GM18858 (cell line): ENCODE data around the gene CDK14.

Source experiments
- ATAC-seq: cut with Tn5 transposase; IDR thresholded peaks from one replicate; pipeline ENCODE4 v1.9.1; 2021; ENCODE audit not compliant: unreplicated experiment

CDK14 gene

DNA sequence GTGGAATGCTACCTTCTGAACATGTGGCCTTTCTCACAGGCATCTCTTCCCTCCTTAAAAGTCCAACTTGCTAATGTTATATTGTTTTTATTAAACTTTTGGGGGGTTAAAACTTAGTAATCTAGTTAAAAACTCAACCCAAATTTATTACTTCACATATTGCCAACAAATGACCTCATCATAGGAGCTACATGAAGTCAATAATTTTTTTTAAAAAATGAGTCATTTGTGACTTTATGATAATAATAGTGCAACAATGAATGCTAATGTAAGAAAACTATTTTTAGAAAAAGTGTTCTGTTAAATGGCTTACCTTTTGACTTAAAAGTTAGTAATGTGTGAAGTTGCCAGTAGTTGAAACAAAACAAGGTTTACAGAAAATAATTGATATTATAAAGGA lies 342.2 kb downstream of the CDK14 start:
- no peak for ATAC-seq

- ATAC-seq, result no peak
Measured at GRCh38 chr7:90939666-90940065, 343.5 kb downstream of the CDK14 start.

- no peak for ATAC-seq
Measured at GRCh38 chr7:90944021-90944420, 347.9 kb downstream of the CDK14 start.

DNA sequence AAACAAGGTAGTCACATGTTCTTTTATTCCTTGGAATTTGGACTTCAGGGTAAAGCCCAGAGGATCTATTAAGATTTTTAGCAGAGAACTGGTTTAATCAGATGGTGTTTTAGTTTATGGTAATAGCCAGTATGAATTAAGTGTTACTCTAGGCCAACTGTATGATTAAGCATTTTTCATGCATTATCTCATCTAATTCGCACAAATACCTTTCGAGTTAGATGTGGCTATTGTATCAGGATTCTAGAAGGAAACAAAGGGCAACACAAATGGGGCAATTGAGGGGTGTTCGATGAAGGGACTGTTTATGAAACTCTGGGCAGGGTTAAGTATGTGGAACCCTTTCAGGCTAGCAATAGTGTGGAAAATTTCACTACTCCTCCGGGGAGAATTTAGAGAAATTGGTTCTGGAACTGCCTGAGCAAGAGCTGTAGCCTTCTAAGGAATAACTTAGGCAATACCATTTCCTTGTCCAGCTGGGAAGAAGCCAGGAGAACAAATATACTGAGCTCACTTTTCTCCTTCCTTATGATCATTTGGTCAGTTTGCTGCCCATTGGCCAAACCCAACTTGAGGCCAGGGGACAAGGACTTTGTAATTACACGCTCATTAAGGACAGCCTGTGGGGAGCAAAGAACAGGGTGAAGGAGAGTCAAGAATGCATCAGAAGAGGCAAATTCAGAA lies 349.1 kb downstream of the CDK14 start:
- no peak for ATAC-seq

DNA sequence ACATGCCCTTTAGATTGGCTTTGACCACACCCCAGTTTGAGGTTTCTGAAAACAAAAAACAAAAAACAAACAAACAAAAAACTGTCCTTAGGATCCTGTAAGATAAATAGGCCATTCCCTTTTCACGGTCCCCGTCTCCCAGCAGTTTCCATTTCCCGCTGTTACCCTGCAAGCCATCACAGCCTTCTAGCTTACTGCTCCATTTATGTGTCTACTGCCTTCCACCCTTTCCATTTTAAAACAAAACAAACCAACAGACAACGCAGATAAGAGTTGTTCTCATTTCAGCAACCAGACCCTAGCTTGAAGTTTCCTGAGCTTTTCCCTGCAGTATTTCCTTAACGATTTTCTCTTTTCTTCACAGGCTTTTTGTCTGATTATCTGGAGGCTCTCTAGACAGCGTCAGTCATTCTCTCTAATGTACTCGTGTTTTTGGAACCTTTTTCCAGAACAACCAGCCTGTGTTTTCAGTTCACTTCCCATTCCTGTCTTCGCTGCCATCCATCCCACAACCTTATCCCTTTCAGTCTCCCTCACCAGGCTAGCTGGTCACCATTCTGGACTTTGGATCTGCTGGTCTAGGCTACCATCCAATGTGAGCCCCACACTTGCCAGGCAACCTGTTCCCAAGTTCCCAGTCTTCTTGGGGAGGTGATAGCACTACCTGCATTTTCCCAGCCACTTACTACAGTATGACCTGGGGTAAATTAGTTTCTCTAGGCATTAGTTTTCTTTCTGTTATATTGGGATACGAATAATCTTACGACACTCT lies 350.8 kb downstream of the CDK14 start:
- no peak for ATAC-seq

DNA sequence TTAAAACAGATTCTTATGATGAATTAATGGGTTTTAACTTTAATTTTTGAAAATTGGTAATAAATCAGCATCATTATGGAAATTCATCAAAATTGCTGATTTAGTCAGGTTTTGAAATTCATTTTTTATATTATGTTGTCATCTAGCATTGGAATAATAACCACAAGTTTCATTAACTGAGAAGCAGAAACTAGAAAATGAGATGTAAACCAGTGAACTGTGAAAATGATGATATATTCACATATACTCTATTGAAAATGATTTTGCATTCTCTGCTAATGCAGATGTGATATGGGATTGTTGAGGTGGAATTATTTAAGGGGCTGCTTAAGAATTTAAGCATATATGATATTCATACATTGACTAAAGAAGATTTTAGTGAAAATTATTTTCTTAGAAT lies 352.0 kb downstream of the CDK14 start:
- ATAC-seq, result no peak

GRCh38 chr7:90951229-90951628 lies 355.1 kb downstream of the CDK14 start:
- ATAC-seq, result no peak

- no peak for ATAC-seq
Measured at GRCh38 chr7:90951986-90952954, 356.1 kb downstream of the CDK14 start.

- no peak for ATAC-seq
Measured at GRCh38 chr7:90955641-90956207, 359.6 kb downstream of the CDK14 start.

DNA sequence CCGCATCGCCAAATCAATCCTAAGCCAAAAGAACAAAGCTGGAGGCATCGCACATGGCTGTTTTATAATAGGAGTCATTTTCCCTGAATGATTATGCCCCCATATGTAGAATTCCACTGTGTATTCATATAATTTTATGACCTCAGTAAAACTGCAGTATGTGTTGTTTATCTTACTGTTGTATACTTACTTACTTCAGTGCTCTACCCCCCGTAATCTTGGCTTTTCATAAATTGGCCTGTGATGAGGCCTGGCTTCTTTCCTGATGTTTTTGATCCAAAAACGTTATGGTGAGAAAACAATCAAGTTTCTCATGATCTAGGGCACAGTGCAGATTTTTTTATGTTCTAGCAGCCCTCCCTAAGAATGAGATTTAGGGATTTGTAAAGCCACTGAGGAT lies 361.8 kb downstream of the CDK14 start:
- no peak for ATAC-seq

- ATAC-seq, result no peak
Measured at GRCh38 chr7:90958647-90959046, 362.5 kb downstream of the CDK14 start.

GRCh38 chr7:90961037-90961725 lies 365.1 kb downstream of the CDK14 start:
- ATAC-seq, result no peak

- no peak for ATAC-seq
Measured at GRCh38 chr7:90965211-90965610, 369.1 kb downstream of the CDK14 start.

DNA sequence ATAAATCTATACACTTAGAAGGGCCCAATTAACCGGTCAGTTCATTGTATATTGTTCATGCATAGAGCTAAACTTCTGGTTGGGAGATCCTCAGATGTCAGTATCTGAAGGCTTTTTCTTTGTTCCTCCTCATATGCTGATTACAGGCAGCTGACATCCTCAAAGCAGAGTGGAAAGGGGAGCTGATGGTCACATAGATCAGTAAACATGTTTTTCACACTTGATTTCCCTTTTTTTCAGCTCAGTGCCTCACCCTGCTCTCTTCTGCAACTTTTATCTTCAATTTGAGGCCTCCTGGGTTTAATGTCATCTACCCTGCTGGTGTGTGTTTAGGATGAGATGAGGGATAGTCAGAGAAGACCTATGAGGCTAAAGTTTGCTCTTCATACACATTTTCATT lies 370.2 kb downstream of the CDK14 start:
- ATAC-seq, result no peak

DNA sequence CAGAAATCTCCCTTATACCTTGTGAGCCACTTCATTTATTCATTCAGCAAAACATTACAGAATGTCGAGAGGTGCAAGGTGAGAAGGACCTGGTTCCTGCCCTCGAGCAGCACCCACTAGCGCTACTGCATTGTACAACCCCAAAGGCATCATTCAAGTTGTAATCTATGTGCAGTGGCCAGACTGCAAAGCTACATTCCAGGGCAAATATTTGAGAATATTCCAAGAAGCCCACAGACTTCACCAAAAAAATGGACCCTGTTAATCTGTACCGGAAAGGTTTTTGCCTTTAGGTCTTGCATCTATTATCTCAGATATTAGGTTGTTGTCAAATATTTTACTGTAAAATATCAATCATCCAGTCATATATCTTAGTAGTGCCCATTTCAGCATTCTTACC lies 372.8 kb downstream of the CDK14 start:
- no peak for ATAC-seq

DNA sequence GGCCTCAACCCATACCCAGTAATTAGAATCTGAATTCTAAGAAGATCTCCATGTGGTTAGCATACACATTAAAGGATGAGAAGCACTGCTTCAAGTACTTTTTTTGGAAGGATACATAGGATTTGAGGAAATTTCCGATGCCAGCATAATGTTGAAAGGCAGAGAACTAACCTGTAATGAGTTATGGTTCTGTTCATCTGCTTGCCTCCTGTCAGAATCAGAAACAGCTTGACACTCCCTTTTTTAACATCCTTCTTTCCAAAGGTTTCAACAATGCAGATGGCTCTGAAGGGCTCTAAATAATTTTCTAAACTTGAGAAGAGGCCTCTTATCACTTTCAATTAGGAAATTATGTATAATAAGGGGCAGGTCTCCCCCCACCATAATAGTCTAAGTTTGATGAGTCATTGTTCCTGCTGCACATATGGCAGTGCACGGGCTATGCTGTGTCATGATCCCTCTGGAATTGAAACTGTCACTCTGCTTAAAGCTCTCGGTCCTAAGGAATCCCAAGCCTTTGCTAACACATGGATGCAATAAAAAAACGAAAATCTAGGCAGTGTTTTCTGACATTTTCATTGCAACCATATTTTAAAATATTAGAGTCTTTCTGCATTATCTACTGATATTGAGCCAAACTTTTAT lies 376.9 kb downstream of the CDK14 start:
- ATAC-seq, result no peak

- ATAC-seq, result no peak
Measured at GRCh38 chr7:90977056-90977455, 380.9 kb downstream of the CDK14 start.

GRCh38 chr7:90980545-90980944 lies 384.4 kb downstream of the CDK14 start:
- no peak for ATAC-seq

DNA sequence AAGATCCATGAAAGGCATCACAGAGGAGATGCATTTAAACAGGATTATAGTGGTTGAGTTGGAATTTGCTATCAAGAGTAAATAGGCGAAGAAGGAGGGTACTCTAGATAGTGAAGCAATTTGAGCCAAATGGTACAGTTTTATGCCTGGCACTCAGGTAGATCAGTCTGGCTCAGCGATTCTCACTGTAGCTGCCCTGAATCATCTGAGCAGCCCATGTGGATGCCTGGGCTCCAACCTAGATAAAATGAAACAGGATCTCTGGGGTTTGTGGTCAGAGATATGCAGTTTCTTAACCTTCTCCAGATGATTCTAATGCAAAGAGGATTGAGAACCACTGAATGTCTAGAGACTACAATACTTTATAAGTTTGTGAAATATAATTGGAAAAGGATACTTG lies 386.1 kb downstream of the CDK14 start:
- no peak for ATAC-seq

DNA sequence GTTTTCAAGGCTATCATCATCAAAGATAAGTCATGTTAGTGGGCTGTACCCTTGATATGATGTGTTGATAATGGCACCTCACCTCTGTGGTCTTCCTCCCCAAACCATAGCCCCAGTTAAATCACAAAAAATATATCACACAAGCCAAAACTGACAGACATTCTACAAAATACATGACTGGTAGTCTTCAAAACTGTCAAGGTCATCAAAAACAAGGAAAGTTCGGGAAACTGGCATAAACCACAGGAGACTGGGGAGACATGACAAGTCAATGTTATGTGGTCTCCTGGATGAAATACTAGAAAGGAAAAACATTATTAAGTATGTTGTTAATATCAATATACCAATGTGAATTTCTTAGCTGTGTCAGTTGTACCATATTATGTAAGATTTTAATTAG lies 388.6 kb downstream of the CDK14 start:
- no peak for ATAC-seq
